Psoas muscle (tissue), 8 donors: ENCODE results near the gene KLHL26. TPM values are rescaled to one million over a fixed set of nuclear protein-coding genes. Genes with fewer than 3 reads are reported as not detected.
"Not testable (repeated sequence)": the region's sequence is repeated elsewhere in the genome, so short reads cannot be mapped to it uniquely, and the experiment has no call there.

Source experiments
- ATAC-seq, 4 donors: fragments of 200-7000 bp; cut with Tn5 transposase; one replicate each; pipeline ENCODE4 v1.9.1; 2020; ENCODE audit warnings: moderate library complexity in 3 of 4, mild to moderate bottlenecking in 2 of 4
- DNase-seq, 2 donors: peaks; one replicate each; pipeline ENCODE4 v3.0.0-alpha.2; 2020
- H3K27ac ChIP-seq: fragments of 200-600 bp; one replicate; pipeline ENCODE4 v1.8.0; 2022
- H3K27me3 ChIP-seq, 3 donors: fragments of 200-600 bp in 1 of 3; one replicate each; pipeline versions ENCODE4 v1.6.1 to v1.8.0; 2013 to 2022; ENCODE audit warnings: low read length in 2 of 3, mild to moderate bottlenecking in 2 of 3, moderate library complexity in 1 of 3; ENCODE audit not compliant: insufficient read depth in 3 of 3
- H3K36me3 ChIP-seq, 2 donors: fragments of 200-600 bp in 1 of 2; one replicate each; pipeline versions ENCODE4 v1.6.1 to v1.8.0; 2013 to 2022; ENCODE audit warnings: low read depth in 1 of 2, mild to moderate bottlenecking in 1 of 2, moderate library complexity in 1 of 2; ENCODE audit not compliant: insufficient read depth in 1 of 2
- H3K4me1 ChIP-seq: fragments of 200-600 bp; one replicate; pipeline ENCODE4 v1.8.0; 2022
- H3K4me3 ChIP-seq: fragments of 200-600 bp; one replicate; pipeline ENCODE4 v1.8.0; 2022; ENCODE audit warnings: mild to moderate bottlenecking
- H3K9me3 ChIP-seq: fragments of 200-600 bp; one replicate; pipeline ENCODE4 v1.8.0; 2022
- CTCF ChIP-seq: fragments of 200-600 bp; IDR thresholded peaks from one replicate; pipeline ENCODE4 v1.8.0; 2022; ENCODE audit warnings: antibody characterized with exemption
- whole genome bisulfite sequencing, 3 donors: extraction: QIAGEN DNeasy Blood & Tissue Kit; methylation state at CpG; one replicate each; pipeline versions ENCODE4 v1.1.6 to v1.1.7; 2013; 5-methylcytosine and 5-hydroxymethylcytosine counted together
- intact Hi-C, 2 donors: fragments of 100-400 bp; cut with DNase I; formaldehyde crosslinking; loops; one replicate each; pipeline versions ENCODE4 v1.11.0 to v1.14.2; 2022
- polyA plus RNA-seq, 3 donors: library from polyadenylated mRNA; stranded (reverse); fragments of 200-250 nt; gene quantifications; one replicate each; pipeline ENCODE4 v1.2.3, GENCODE V29; 2013
- total RNA-seq, 4 donors: library from RNA; stranded (reverse); fragmentation: NEBNext Ultra II Directional in 2 of 4; extraction: Animal tissue kit (Norgen Biotek cat#: 25700) in 2 of 4; gene quantifications; one replicate each; pipeline versions ENCODE4 v1.2.1 to v1.2.4, GENCODE V29; 2021 to 2023
- donor health status: healthy with polysubstance abuse.
- donor health status: DM: no; HTN: no; CAD: no; lungs with moderate emphysema.
- donor health status: Bipolar disorder and iron deficiency.
- donor health status: healthy.
- donor health status: DM: yes; HTN: yes; CAD: no.
- donor health status: DM: no; HTN: no; CAD: no.
- donor health status: DM: no; HTN: no; CAD: no.
- donor health status: DM: yes; HTN: yes; CAD: no.

KLHL26 gene
- total and polyA plus RNA-seq, 7 donors = 3.1 to 9.9 (median 5.2) TPM

- no peaks in the 10 kb centered on the region for H3K27me3 ChIP-seq
- peaks cover 4 to 16% of the 10 kb centered on the region in 2 donors for H3K36me3 ChIP-seq
- DNase-seq (peak; percentile 75 to 84), ATAC-seq (peak; percentile 66 to 80 (median 73))
- WGBS, 3 donors = 11 to 16% (median 12%) methylated on average over 43 to 52 of the region's 52 CpGs
- peak overlapping the region; percentile 87 for H3K27ac ChIP-seq
- H3K9me3 ChIP-seq = no peaks in the 10 kb centered on the region
- peak overlapping the region; percentile 78 for H3K4me3 ChIP-seq
- intact Hi-C loops = loop anchor here in 1 of 2 donors (5.0 kb wide), 1 partner anchor 88 kb away; no protein-coding TSS in a partner anchor
- no peak for TF ChIP-seq CTCF
- H3K4me1 ChIP-seq = peaks cover 12% of the 10 kb centered on the region
These were observed 47.2 kb upstream of the KLHL26 start for GRCh38 chr19:18589380-18590272.

GRCh38 chr19:18590273-18591272 is 46.3 kb upstream of the KLHL26 start:
- peak overlapping the region; percentile 87 for H3K27ac ChIP-seq
- no peaks in the 10 kb centered on the region for H3K27me3 ChIP-seq
- H3K36me3 ChIP-seq = peaks cover 4 to 16% of the 10 kb centered on the region in 2 donors
- DNase-seq (peak; percentile 76 to 87), ATAC-seq (peak; percentile 30 to 43 (median 35))
- 52 to 66% (median 56%) methylated on average over 40 of the region's 40 CpGs for WGBS, 3 donors
- peak overlapping the region; percentile 78 for H3K4me3 ChIP-seq
- TF ChIP-seq CTCF = peak; percentile 18
- H3K4me1 ChIP-seq = peaks cover 18% of the 10 kb centered on the region
- intact Hi-C loops = loop anchor here in 1 of 2 donors (5.0 kb wide), 1 partner anchor 87 kb away; no protein-coding TSS in a partner anchor
- no peaks in the 10 kb centered on the region for H3K9me3 ChIP-seq

GRCh38 chr19:18591735-18592385 is 45.0 kb upstream of the KLHL26 start:
- intact Hi-C loops = loop anchor here in 1 of 2 donors (5.0 kb wide), 1 partner anchor 85 kb away; no protein-coding TSS in a partner anchor
- H3K36me3 ChIP-seq = peaks cover 4 to 16% of the 10 kb centered on the region in 2 donors
- H3K27me3 ChIP-seq = no peaks in the 10 kb centered on the region
- 59 to 73% (median 69%) methylated on average over 22 of the region's 22 CpGs for WGBS, 3 donors
- H3K9me3 ChIP-seq = no peaks in the 10 kb centered on the region
- ATAC-seq = no peak
- no peak for TF ChIP-seq CTCF
- H3K4me1 ChIP-seq = peaks cover 18% of the 10 kb centered on the region
- DNase-seq = no peak
- H3K27ac ChIP-seq = no peak overlapping the region
- H3K4me3 ChIP-seq = no peak overlapping the region

GRCh38 chr19:18592732-18593131 is 44.1 kb upstream of the KLHL26 start:
- H3K4me3 ChIP-seq, DNase-seq, ATAC-seq, H3K9me3 ChIP-seq, H3K27ac ChIP-seq, H3K27me3 ChIP-seq: not testable (repeated sequence)
- 71 to 83% (median 81%) methylated on average over 5 of the region's 5 CpGs for WGBS, 3 donors
- peaks cover 18% of the 10 kb centered on the region for H3K4me1 ChIP-seq
- H3K36me3 ChIP-seq = peaks cover 4 to 16% of the 10 kb centered on the region in 2 donors
- intact Hi-C loops = loop anchor here in 1 of 2 donors (5.0 kb wide), 1 partner anchor 85 kb away; no protein-coding TSS in a partner anchor
